Kasumi-1 (cell line): ENCODE data around the gene CHN2.

Experiments used
- DNase-seq, 2 experiments: peaks; one replicate each; lab custom pipeline; 2025; lab: John Stamatoyannopoulos, UW

CHN2 gene

GRCh38 chr7:29432721-29433120, 238.1 kb downstream of the CHN2 start:
- DNase-seq = no peak

- no peak for DNase-seq
These were observed 239.8 kb downstream of the CHN2 start for GRCh38 chr7:29434380-29434768.

- DNase-seq = no peak
These were observed 240.6 kb downstream of the CHN2 start for GRCh38 chr7:29435167-29435566.

- no peak for DNase-seq
These were observed 241.3 kb downstream of the CHN2 start for GRCh38 chr7:29435902-29436301.

GRCh38 chr7:29442146-29442545, 247.6 kb downstream of the CHN2 start:
- DNase-seq = no peak

- DNase-seq = no peak
These were observed 249.0 kb downstream of the CHN2 start for GRCh38 chr7:29443552-29443951.

- no peak for DNase-seq
These were observed 249.7 kb downstream of the CHN2 start for GRCh38 chr7:29444267-29444666.

GRCh38 chr7:29445736-29446135, 251.2 kb downstream of the CHN2 start:
- DNase-seq = no peak

- no peak for DNase-seq
These were observed 253.3 kb downstream of the CHN2 start for GRCh38 chr7:29447828-29448227.

- DNase-seq = no peak
These were observed 255.1 kb downstream of the CHN2 start for GRCh38 chr7:29449569-29450260.

- DNase-seq = no peak
These were observed 258.4 kb downstream of the CHN2 start for GRCh38 chr7:29453021-29453420.

GRCh38 chr7:29454464-29454863, 259.9 kb downstream of the CHN2 start:
- DNase-seq = no peak

GRCh38 chr7:29454899-29455451, 260.4 kb downstream of the CHN2 start:
- DNase-seq = no peak

- DNase-seq = no peak
These were observed 262.6 kb downstream of the CHN2 start for GRCh38 chr7:29457141-29457561.

GRCh38 chr7:29457565-29458011, 263.0 kb downstream of the CHN2 start:
- DNase-seq = no peak

GRCh38 chr7:29458933-29459332, 264.4 kb downstream of the CHN2 start:
- no peak for DNase-seq

GRCh38 chr7:29459589-29459988, 265.0 kb downstream of the CHN2 start:
- no peak for DNase-seq

GRCh38 chr7:29461996-29462395, 267.4 kb downstream of the CHN2 start:
- DNase-seq = no peak

GRCh38 chr7:29463504-29464158, 269.1 kb downstream of the CHN2 start:
- no peak for DNase-seq

- DNase-seq = no peak
These were observed 270.2 kb downstream of the CHN2 start for GRCh38 chr7:29464753-29465152.

GRCh38 chr7:29467193-29467926, 272.8 kb downstream of the CHN2 start:
- DNase-seq = no peak

GRCh38 chr7:29468196-29468595, 273.6 kb downstream of the CHN2 start:
- no peak for DNase-seq

- no peak for DNase-seq
These were observed 274.7 kb downstream of the CHN2 start for GRCh38 chr7:29469281-29469680.
